Caco-2 (cell line): ENCODE data around the gene SNRNP27. TPM values are rescaled to one million over a fixed set of nuclear protein-coding genes. Genes with fewer than 3 reads are reported as not detected.
A peak's percentile ranks its signal among the peaks of the same experiment; 100 is the strongest.

Experiments used
- BruUV-seq: library from RNA; stranded (reverse); fragments of 400-500 nt; replicated peaks from 2 replicates; lab custom pipeline; 2021; lab: Mats Ljungman, UMichigan
- CTCF ChIA-PET: fragments of 300-600 bp; sonication (Branson Sonifier 250); formaldehyde crosslinking; loops from one replicate; lab custom pipeline; 2022; ENCODE audit warnings: antibody characterized with exemption; lab: Charles Lee
- POLR2A ChIA-PET: fragments of 300-600 bp; sonication (Branson Sonifier 250); formaldehyde crosslinking; loops from one replicate; lab custom pipeline; 2022; ENCODE audit warnings: antibody characterized with exemption; lab: Charles Lee
- DNase-seq, 2 experiments: peaks; one replicate each; pipeline versions ENCODE4 v3.0.0 to v3.0.0-alpha.2; 2020 to 2022
- H3K27me3 ChIP-seq: replicated peaks from 2 replicates; pipeline ENCODE4 v1.6.0; 2011; ENCODE audit warnings: low read length; ENCODE audit not compliant: control insufficient read depth, insufficient read depth
- H3K36me3 ChIP-seq: 2 replicates; pipeline ENCODE4 v1.5.1; 2011; ENCODE audit warnings: low read length; ENCODE audit not compliant: control insufficient read depth, insufficient read depth
- H3K4me1 ChIP-seq: fragments of 250-450 bp; sonication (Bioruptor Pico); 2 replicates; pipeline ENCODE4 v1.5.1; 2020; ENCODE audit warnings: mild to moderate bottlenecking
- H3K4me3 ChIP-seq: 2 replicates; pipeline ENCODE4 v1.5.1; 2011; ENCODE audit warnings: low read depth, mild to moderate bottlenecking, control low read depth, low read length
- H3K9me3 ChIP-seq: fragments of 250-450 bp; sonication (Bioruptor Pico); 2 replicates; pipeline ENCODE4 v1.5.1; 2020; ENCODE audit warnings: mild to moderate bottlenecking, moderate library complexity
- H3K27ac Mint-ChIP-seq: one replicate; pipeline ENCODE4 v1.8.0; 2022; ENCODE audit warnings: mixed read lengths; ENCODE audit not compliant: unreplicated experiment
- H3K27me3 Mint-ChIP-seq: one replicate; pipeline ENCODE4 v1.8.0; 2022; ENCODE audit warnings: mixed read lengths; ENCODE audit not compliant: insufficient read depth, unreplicated experiment
- H3K36me3 Mint-ChIP-seq: one replicate; pipeline ENCODE4 v1.8.0; 2022; ENCODE audit warnings: mild to moderate bottlenecking, mixed read lengths; ENCODE audit not compliant: insufficient read depth, unreplicated experiment
- H3K4me1 Mint-ChIP-seq: one replicate; pipeline ENCODE4 v1.8.0; 2022; ENCODE audit warnings: low read depth, mixed read lengths; ENCODE audit not compliant: unreplicated experiment
- H3K4me3 Mint-ChIP-seq: one replicate; pipeline ENCODE4 v1.8.0; 2022; ENCODE audit warnings: mild to moderate bottlenecking, moderate library complexity, mixed read lengths; ENCODE audit not compliant: unreplicated experiment
- H3K9me3 Mint-ChIP-seq: one replicate; pipeline ENCODE4 v1.8.0; 2022; ENCODE audit warnings: mixed read lengths; ENCODE audit not compliant: unreplicated experiment
- intact Hi-C: fragments of 100-400 bp; cut with micrococcal nuclease; formaldehyde crosslinking; loops from one replicate; pipeline ENCODE4 v1.10.0; 2022; ENCODE audit not compliant: unreplicated experiment
- total RNA-seq: library from RNA; stranded (reverse); gene quantifications from 2 replicates; pipeline ENCODE4 v1.2.3, GENCODE V29; 2022
- TF ChIP-seq, protein P1 (sequence below), 2 experiments: fragments of 200-600 bp in 1 of 2; IDR thresholded peaks; 1 replicate in 1 of 2; 2 replicates in 1 of 2; pipeline versions ENCODE4 v1.5.1 to v1.8.0; 2011 to 2022; ENCODE audit warnings: antibody characterized with exemption in 1 of 2, control low read depth in 1 of 2, inconsistent platforms in 1 of 2, low read depth in 1 of 2, low read length in 1 of 2, mild to moderate bottlenecking in 1 of 2, moderate library complexity in 1 of 2; ENCODE audit not compliant: insufficient read depth in 1 of 2, severe bottlenecking in 1 of 2, unreplicated experiment in 1 of 2

SNRNP27 gene
- total RNA-seq, 1 experiment from 2014 or later = 49.7 TPM

DNA sequence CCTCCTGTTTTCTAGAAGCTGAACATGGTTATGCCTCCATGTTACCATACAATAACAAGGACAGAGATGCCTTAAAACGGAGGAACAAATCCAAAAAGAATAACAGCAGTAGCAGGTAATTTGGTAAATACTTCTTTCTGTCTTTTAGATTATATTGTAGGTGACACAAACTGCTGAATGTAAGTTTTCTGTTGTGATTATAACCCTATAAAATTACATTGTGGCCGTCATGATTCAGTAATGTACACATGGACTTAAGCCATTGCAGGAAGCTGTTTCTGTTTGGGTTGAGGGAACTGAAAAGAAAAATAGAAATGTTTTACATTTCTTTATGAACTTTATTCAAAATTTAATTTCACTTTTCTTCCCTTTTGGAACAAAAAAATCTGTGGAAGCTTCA is 22.4 kb downstream of the SNRNP27 start:
- Histone ChIP-seq H3K4me1 (no peaks in the 10 kb centered on the region), H3K4me3 (peak overlapping the region; percentile 73), H3K36me3 (no peaks in the 10 kb centered on the region), H3K9me3 (no peaks in the 10 kb centered on the region), H3K27me3 (no peaks in the 10 kb centered on the region)
- DNase-seq = no peak
- BruUV-seq = TSS peak; percentile 36
- POLR2A ChIA-PET = interaction anchor here (0.6 to 2.6 kb wide), 4 partner anchors 8 to 341 kb away, joined by 3 to 15 read pairs (median 4); no protein-coding TSS in a partner anchor
- Mint-ChIP-seq H3K4me1 (peaks cover 4% of the 10 kb centered on the region), H3K27ac (no peak overlapping the region), H3K36me3 (peaks cover 19% of the 10 kb centered on the region), H3K4me3 (peak overlapping the region; percentile 82), H3K9me3 (no peaks in the 10 kb centered on the region), H3K27me3 (no peaks in the 10 kb centered on the region)
- intact Hi-C loops = no loop called here
- CTCF ChIA-PET = interaction anchor here (1.1 kb wide), 1 partner anchor 191 kb away, joined by 3 read pairs; no protein-coding TSS in a partner anchor
- TF ChIP-seq, protein P1, sequence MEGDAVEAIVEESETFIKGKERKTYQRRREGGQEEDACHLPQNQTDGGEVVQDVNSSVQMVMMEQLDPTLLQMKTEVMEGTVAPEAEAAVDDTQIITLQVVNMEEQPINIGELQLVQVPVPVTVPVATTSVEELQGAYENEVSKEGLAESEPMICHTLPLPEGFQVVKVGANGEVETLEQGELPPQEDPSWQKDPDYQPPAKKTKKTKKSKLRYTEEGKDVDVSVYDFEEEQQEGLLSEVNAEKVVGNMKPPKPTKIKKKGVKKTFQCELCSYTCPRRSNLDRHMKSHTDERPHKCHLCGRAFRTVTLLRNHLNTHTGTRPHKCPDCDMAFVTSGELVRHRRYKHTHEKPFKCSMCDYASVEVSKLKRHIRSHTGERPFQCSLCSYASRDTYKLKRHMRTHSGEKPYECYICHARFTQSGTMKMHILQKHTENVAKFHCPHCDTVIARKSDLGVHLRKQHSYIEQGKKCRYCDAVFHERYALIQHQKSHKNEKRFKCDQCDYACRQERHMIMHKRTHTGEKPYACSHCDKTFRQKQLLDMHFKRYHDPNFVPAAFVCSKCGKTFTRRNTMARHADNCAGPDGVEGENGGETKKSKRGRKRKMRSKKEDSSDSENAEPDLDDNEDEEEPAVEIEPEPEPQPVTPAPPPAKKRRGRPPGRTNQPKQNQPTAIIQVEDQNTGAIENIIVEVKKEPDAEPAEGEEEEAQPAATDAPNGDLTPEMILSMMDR (IDR thresholded peaks at IDR 0.05; ENCODE audit: insufficient read depth in 1 of 2, low read depth in 1 of 2, low read length in 1 of 2, severe bottlenecking in 1 of 2, unreplicated experiment in 1 of 2) = no peak

DNA sequence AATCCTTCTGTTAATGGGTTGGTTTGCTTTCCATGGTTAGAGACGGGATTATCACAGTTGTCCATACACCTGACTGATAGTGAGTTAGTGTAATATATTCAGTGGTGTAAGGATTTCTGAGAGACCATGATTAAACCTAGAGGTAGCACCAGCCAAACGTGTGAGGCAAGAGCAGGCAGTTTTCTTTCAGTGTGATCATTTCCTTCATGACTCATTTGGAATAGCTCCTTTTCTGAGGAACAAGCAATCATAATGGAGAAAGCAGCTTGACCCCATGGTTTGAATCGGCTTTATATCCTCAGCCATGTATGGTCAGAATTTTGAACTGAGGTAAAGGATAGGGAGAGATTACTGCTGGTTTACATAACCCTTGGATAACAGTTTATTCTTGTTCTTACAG is 24.1 kb downstream of the SNRNP27 start:
- no peak for DNase-seq
- no peaks in the 10 kb centered on the region for H3K36me3 ChIP-seq
- no peak overlapping the region for H3K27ac Mint-ChIP-seq
- no TSS peak for BruUV-seq
- CTCF ChIA-PET = no interaction called here
- no peak overlapping the region for H3K4me3 ChIP-seq
- H3K4me3 Mint-ChIP-seq = no peak overlapping the region
- TF ChIP-seq, protein P1 (IDR thresholded peaks at IDR 0.05; ENCODE audit: insufficient read depth in 1 of 2, low read depth in 1 of 2, low read length in 1 of 2, severe bottlenecking in 1 of 2, unreplicated experiment in 1 of 2) = no peak
- no peaks in the 10 kb centered on the region for H3K4me1 ChIP-seq
- H3K27me3 ChIP-seq = no peaks in the 10 kb centered on the region
- POLR2A ChIA-PET = no interaction called here
- H3K36me3 Mint-ChIP-seq = peaks cover 19% of the 10 kb centered on the region
- no peaks in the 10 kb centered on the region for H3K9me3 ChIP-seq
- H3K9me3 Mint-ChIP-seq = no peaks in the 10 kb centered on the region
- intact Hi-C loops = no loop called here
- no peaks in the 10 kb centered on the region for H3K27me3 Mint-ChIP-seq
- no peaks in the 10 kb centered on the region for H3K4me1 Mint-ChIP-seq

DNA sequence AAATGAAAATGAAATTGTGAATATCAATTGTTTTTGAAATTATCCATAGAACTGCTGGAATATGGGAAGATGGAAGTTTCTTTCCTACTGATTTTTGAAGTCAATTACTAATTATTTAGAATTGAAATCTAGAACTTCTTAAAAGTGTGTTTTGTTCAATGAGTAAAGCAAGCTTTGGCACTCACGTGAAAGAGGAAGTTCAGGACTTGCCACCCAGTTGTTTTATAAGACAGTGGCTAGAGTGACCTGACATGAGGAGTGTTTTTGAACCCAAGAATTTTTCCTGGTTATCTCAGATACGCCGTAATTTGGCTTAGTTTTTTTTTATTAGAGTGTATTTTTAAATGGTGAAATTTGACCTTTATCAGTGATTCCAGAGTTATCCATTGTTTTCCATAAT is 24.6 kb downstream of the SNRNP27 start:
- H3K4me3 Mint-ChIP-seq = no peak overlapping the region
- Histone ChIP-seq H3K4me3 (no peak overlapping the region), H3K27me3 (no peaks in the 10 kb centered on the region), H3K9me3 (no peaks in the 10 kb centered on the region), H3K4me1 (no peaks in the 10 kb centered on the region), H3K36me3 (no peaks in the 10 kb centered on the region)
- TF ChIP-seq, protein P1 (IDR thresholded peaks at IDR 0.05; ENCODE audit: insufficient read depth in 1 of 2, low read depth in 1 of 2, low read length in 1 of 2, severe bottlenecking in 1 of 2, unreplicated experiment in 1 of 2) = no peak
- H3K27ac Mint-ChIP-seq = no peak overlapping the region
- ChIA-PET POLR2A (no interaction called here), CTCF (no interaction called here)
- no TSS peak for BruUV-seq
- no peaks in the 10 kb centered on the region for H3K9me3 Mint-ChIP-seq
- no peak for DNase-seq
- H3K27me3 Mint-ChIP-seq = no peaks in the 10 kb centered on the region
- no peaks in the 10 kb centered on the region for H3K4me1 Mint-ChIP-seq
- intact Hi-C loops = no loop called here
- H3K36me3 Mint-ChIP-seq = peaks cover 19% of the 10 kb centered on the region
